Mesenchymal stem cell (in vitro differentiated cells and primary cell): Measurements from ENCODE around the gene RHBDF2.

Experiments
- DNase-seq: peaks from one replicate; pipeline ENCODE4 v3.0.0-alpha.2; 2013
- H2AFZ ChIP-seq: one replicate; pipeline ENCODE4 v1.6.1; 2013; ENCODE audit warnings: low read depth, mild to moderate bottlenecking, control low read depth, inconsistent platforms, low read length, moderate library complexity
- H2AK5ac ChIP-seq: 2 replicates; pipeline ENCODE4 v1.6.1; 2013; ENCODE audit warnings: low read length, moderate library complexity, mild to moderate bottlenecking, inconsistent platforms; ENCODE audit not compliant: severe bottlenecking
- H2BK120ac ChIP-seq: one replicate; pipeline ENCODE4 v1.6.1; 2013; ENCODE audit warnings: low read depth, mild to moderate bottlenecking, inconsistent platforms, low read length, moderate library complexity
- H2BK12ac ChIP-seq, 2 experiments: one replicate each; pipeline ENCODE4 v1.6.1; 2013; ENCODE audit warnings: inconsistent platforms in 2 of 2, low read length in 2 of 2, mild to moderate bottlenecking in 2 of 2, moderate library complexity in 2 of 2, control low read depth in 1 of 2
- H2BK15ac ChIP-seq: one replicate; pipeline ENCODE4 v1.6.1; 2013; ENCODE audit warnings: mild to moderate bottlenecking, low read depth, inconsistent platforms; ENCODE audit not compliant: poor library complexity, severe bottlenecking
- H2BK5ac ChIP-seq: 2 replicates; pipeline ENCODE4 v1.6.1; 2013; ENCODE audit warnings: low read depth, mild to moderate bottlenecking, low read length, control low read depth, inconsistent platforms; ENCODE audit not compliant: poor library complexity, severe bottlenecking
- H3K14ac ChIP-seq, 2 experiments: one replicate each; pipeline ENCODE4 v1.6.1; 2013; ENCODE audit warnings: inconsistent platforms in 2 of 2, low read length in 2 of 2, control low read depth in 1 of 2, mild to moderate bottlenecking in 1 of 2, moderate library complexity in 1 of 2
- H3K18ac ChIP-seq, 2 experiments: one replicate each; pipeline ENCODE4 v1.6.1; 2013; ENCODE audit warnings: inconsistent platforms in 2 of 2, low read length in 2 of 2, control low read depth in 1 of 2, low read depth in 1 of 2, mild to moderate bottlenecking in 1 of 2
- H3K23ac ChIP-seq, 2 experiments: one replicate each; pipeline ENCODE4 v1.6.1; 2013; ENCODE audit warnings: inconsistent platforms in 2 of 2, low read length in 2 of 2, mild to moderate bottlenecking in 2 of 2, moderate library complexity in 2 of 2, control low read depth in 1 of 2
- H3K27ac ChIP-seq: 2 replicates; pipeline ENCODE4 v1.5.1; 2013; ENCODE audit warnings: mild to moderate bottlenecking, moderate library complexity, low read length, control low read depth, inconsistent platforms; ENCODE audit not compliant: poor library complexity, severe bottlenecking
- H3K27me3 ChIP-seq, 2 experiments: 2 replicates each; pipeline versions ENCODE4 v1.6.1 to v1.7.0; 2013; ENCODE audit warnings: low read length in 2 of 2, mild to moderate bottlenecking in 2 of 2, moderate library complexity in 2 of 2, control low read depth in 1 of 2, inconsistent platforms in 1 of 2; ENCODE audit not compliant: control insufficient read depth in 1 of 2, insufficient read depth in 1 of 2
- H3K36me3 ChIP-seq, 2 experiments: 2 replicates each; pipeline versions ENCODE4 v1.6.1 to v1.7.0; 2013; ENCODE audit warnings: low read length in 2 of 2, control low read depth in 1 of 2, inconsistent platforms in 1 of 2, low read depth in 1 of 2, mild to moderate bottlenecking in 1 of 2; ENCODE audit not compliant: insufficient read depth in 2 of 2, control insufficient read depth in 1 of 2
- H3K4ac ChIP-seq, 2 experiments: one replicate each; pipeline ENCODE4 v1.6.1; 2013; ENCODE audit warnings: inconsistent platforms in 2 of 2, low read length in 2 of 2, mild to moderate bottlenecking in 2 of 2, moderate library complexity in 2 of 2, control low read depth in 1 of 2, low read depth in 1 of 2
- H3K4me1 ChIP-seq: 2 replicates; pipeline ENCODE4 v1.6.1; 2013; ENCODE audit warnings: low read depth, low read length, control low read depth; ENCODE audit not compliant: control insufficient read depth, insufficient read depth
- H3K4me2 ChIP-seq: 2 replicates; pipeline ENCODE4 v1.6.1; 2013; ENCODE audit warnings: low read length, mild to moderate bottlenecking, inconsistent platforms; ENCODE audit not compliant: poor library complexity, severe bottlenecking
- H3K4me3 ChIP-seq, 2 experiments: 2 replicates each; pipeline versions ENCODE4 v1.5.1 to v1.7.0; 2013; ENCODE audit warnings: low read length in 2 of 2, mild to moderate bottlenecking in 2 of 2, control low read depth in 1 of 2, low read depth in 1 of 2; ENCODE audit not compliant: insufficient read depth in 1 of 2
- H3K79me1 ChIP-seq: replicated peaks from 2 replicates; pipeline ENCODE4 v1.6.1; 2013; ENCODE audit warnings: mild to moderate bottlenecking, control low read depth, low read length, inconsistent platforms; ENCODE audit not compliant: poor library complexity, severe bottlenecking
- H3K9ac ChIP-seq: 2 replicates; pipeline ENCODE4 v1.7.0; 2013; ENCODE audit warnings: mild to moderate bottlenecking, low read length, moderate library complexity
- H3K9me3 ChIP-seq: 2 replicates; pipeline ENCODE4 v1.7.0; 2013; ENCODE audit warnings: mild to moderate bottlenecking, low read length; ENCODE audit not compliant: control insufficient read depth
- H4K8ac ChIP-seq: one replicate; pipeline ENCODE4 v1.6.1; 2013; ENCODE audit warnings: inconsistent platforms, mild to moderate bottlenecking, low read length, moderate library complexity
- H4K91ac ChIP-seq: one replicate; pipeline ENCODE4 v1.6.1; 2013; ENCODE audit warnings: mild to moderate bottlenecking, low read length, inconsistent platforms
- WGBS: methylation state at CpG from one replicate; pipeline ENCODE4 v1.1.7; 2013; ENCODE audit warnings: mixed read lengths; 5-methylcytosine and 5-hydroxymethylcytosine counted together

Gene RHBDF2

GRCh38 chr17:76532072-76532651, 30.9 kb upstream of the RHBDF2 start:
- no peak overlapping the region for H2BK5ac ChIP-seq
- H3K9me3 ChIP-seq, result no peaks in the 10 kb centered on the region
- DNase-seq, result peak; percentile 66

GRCh38 chr17:76531486-76532038, 30.3 kb upstream of the RHBDF2 start:
- 90% methylated on average over 18 of the region's 18 CpGs for WGBS
- H3K18ac ChIP-seq, result peak overlapping the region; percentile 94 to 99

More at GRCh38 chr17:76532072-76532651, 30.9 kb upstream of the RHBDF2 start:
- no peaks in the 10 kb centered on the region for H3K79me1 ChIP-seq
- peaks cover 44% of the 10 kb centered on the region for H3K4me1 ChIP-seq
- H3K23ac ChIP-seq, result no peak overlapping the region
- peak overlapping the region; percentile 75 to 95 for H2BK12ac ChIP-seq
- peak overlapping the region; percentile 71 to 89 for H3K4ac ChIP-seq
- H3K27ac ChIP-seq, result no peak overlapping the region
- no peak overlapping the region for H2AFZ ChIP-seq
- peak overlapping the region; percentile 60 to 84 for H3K18ac ChIP-seq
- H3K14ac ChIP-seq, result peak overlapping the region in 1 of 2 experiments; percentile 82
- no peak overlapping the region for H3K4me2 ChIP-seq
- peak overlapping the region; percentile 80 for H2BK120ac ChIP-seq
- H3K9ac ChIP-seq, result peak overlapping the region; percentile 88
- H4K8ac ChIP-seq, result peak overlapping the region; percentile 68
- peaks cover 4 to 22% of the 10 kb centered on the region in 2 experiments for H3K36me3 ChIP-seq
- peak overlapping the region; percentile 96 for H4K91ac ChIP-seq
- no peaks in the 10 kb centered on the region for H3K27me3 ChIP-seq
- H2BK15ac ChIP-seq, result no peak overlapping the region
- no peak overlapping the region for H2AK5ac ChIP-seq
- no peak overlapping the region for H3K4me3 ChIP-seq
- WGBS, result 50% methylated on average over 6 of the region's 8 CpGs

GRCh38 chr17:76530811-76531485, 29.7 kb upstream of the RHBDF2 start:
- Histone ChIP-seq H3K4me1 (peaks cover 44% of the 10 kb centered on the region), H3K23ac (peak overlapping the region in 1 of 2 experiments; percentile 56), H3K27me3 (no peaks in the 10 kb centered on the region), H3K4me2 (no peak overlapping the region), H3K14ac (peak overlapping the region in 1 of 2 experiments; percentile 95), H2BK12ac (peak overlapping the region; percentile 73 to 98), H4K8ac (peak overlapping the region; percentile 93), H3K79me1 (no peaks in the 10 kb centered on the region), H2BK15ac (peak overlapping the region; percentile 99), H3K4ac (peak overlapping the region; percentile 91 to 99), H3K9ac (peak overlapping the region; percentile 88), H2BK120ac (peak overlapping the region; percentile 99), H2AFZ (no peak overlapping the region), H3K18ac (peak overlapping the region; percentile 94 to 99), H2BK5ac (no peak overlapping the region), H2AK5ac (peak overlapping the region; percentile 43), H3K27ac (no peak overlapping the region), H3K36me3 (peaks cover 4 to 22% of the 10 kb centered on the region in 2 experiments), H4K91ac (peak overlapping the region; percentile 100), H3K4me3 (no peak overlapping the region), H3K9me3 (no peaks in the 10 kb centered on the region)
- no peak for DNase-seq
- WGBS, result 88% methylated on average over 32 of the region's 32 CpGs

More at GRCh38 chr17:76531486-76532038, 30.3 kb upstream of the RHBDF2 start:
- Histone ChIP-seq H3K14ac (peak overlapping the region in 1 of 2 experiments; percentile 95), H3K27me3 (no peaks in the 10 kb centered on the region), H4K91ac (peak overlapping the region; percentile 100), H3K4me2 (no peak overlapping the region), H3K27ac (no peak overlapping the region), H4K8ac (peak overlapping the region; percentile 93), H3K79me1 (no peaks in the 10 kb centered on the region), H2BK120ac (peak overlapping the region; percentile 22), H3K4me1 (peaks cover 44% of the 10 kb centered on the region), H2BK5ac (no peak overlapping the region), H3K9ac (peak overlapping the region; percentile 88), H2BK15ac (peak overlapping the region; percentile 41), H3K23ac (no peak overlapping the region), H3K4ac (peak overlapping the region; percentile 27 to 91), H3K9me3 (no peaks in the 10 kb centered on the region), H3K4me3 (no peak overlapping the region), H2AK5ac (no peak overlapping the region), H3K36me3 (peaks cover 4 to 22% of the 10 kb centered on the region in 2 experiments), H2BK12ac (peak overlapping the region; percentile 98), H2AFZ (no peak overlapping the region)
- DNase-seq, result no peak
